Right ventricle myocardium superior (tissue), 1 donor: ENCODE results near the gene RBM38. TPM values are rescaled to one million over a fixed set of nuclear protein-coding genes. Genes with fewer than 3 reads are reported as not detected.
"Not testable (repeated sequence)": the region's sequence is repeated elsewhere in the genome, so short reads cannot be mapped to it uniquely, and the experiment has no call there.

Source experiments
- ATAC-seq: fragments of 200-7000 bp; cut with Tn5 transposase; one replicate; pipeline ENCODE4 v1.9.1; 2020; ENCODE audit warnings: mild to moderate bottlenecking; ENCODE audit not compliant: poor library complexity
- DNase-seq: peaks from one replicate; pipeline ENCODE4 v3.0.0-alpha.2; 2020
- intact Hi-C: fragments of 100-400 bp; cut with DNase I; formaldehyde crosslinking; loops from one replicate; pipeline ENCODE4 v1.11.2; 2022
- total RNA-seq: library from RNA; stranded (reverse); fragmentation: NEBNext Ultra II Directional; extraction: Animal tissue kit (Norgen Biotek cat#: 25700); gene quantifications from one replicate; pipeline ENCODE4 v1.2.1, GENCODE V29; 2021
- donor health status: DM: no; HTN: yes; CAD: no; lungs with severe emphysema.

Gene RBM38
- total RNA-seq, 1 donor from 2014 or later = 91.5 TPM

DNA sequence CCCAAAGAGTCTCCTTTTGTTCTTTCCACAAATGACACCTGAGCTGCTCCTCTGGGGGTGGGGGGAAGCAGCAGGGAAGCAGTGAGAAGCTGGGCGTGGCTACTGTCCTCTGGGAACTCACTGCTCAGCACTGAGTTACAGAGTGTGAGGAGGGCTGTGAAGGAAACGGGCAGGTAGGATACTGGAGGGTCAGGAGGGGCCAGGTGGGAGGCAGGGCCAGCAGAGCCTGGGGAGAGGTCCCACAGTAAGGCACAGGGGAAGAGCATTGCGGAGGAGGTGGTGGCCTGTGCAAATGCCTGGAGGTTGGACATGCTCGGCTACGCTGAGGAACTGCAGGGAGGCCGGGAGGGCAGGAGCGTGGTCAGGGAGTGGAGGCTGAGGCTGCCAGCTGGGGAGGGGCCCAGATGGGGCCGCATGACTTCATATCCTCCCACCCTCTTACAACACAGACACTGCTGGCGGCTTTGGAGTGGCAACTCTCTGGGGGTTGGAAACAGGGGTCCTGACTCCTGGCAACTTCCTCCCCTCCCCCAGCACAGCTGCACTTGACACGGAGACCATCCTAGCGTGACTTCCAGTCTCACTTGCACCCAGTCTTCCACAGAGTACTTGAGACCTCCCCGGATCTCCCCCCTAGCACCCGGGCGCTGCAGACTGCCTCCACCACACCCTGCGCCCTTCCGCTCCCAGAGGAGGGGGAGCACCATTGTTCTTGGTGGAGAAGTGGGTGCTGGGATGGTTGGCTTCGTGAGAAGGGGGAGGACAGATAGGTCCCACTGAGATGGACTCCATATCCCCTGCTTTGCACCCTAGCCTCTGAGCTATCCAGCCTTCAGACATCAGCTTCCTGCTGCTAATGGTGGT lies 34.2 kb downstream of the RBM38 start:
- DNase-seq (peak; percentile 40), ATAC-seq (peak; percentile 16)
- intact Hi-C loops = no loop called here

GRCh38 chr20:57426271-57426689 lies 35.1 kb downstream of the RBM38 start:
- peak; percentile 6 for DNase-seq
- intact Hi-C loops = no loop called here
- ATAC-seq = no peak

- DNase-seq = peak; percentile 21
- ATAC-seq = no peak
- intact Hi-C loops = no loop called here
Observed at GRCh38 chr20:57426831-57427230, 35.6 kb downstream of the RBM38 start.

DNA sequence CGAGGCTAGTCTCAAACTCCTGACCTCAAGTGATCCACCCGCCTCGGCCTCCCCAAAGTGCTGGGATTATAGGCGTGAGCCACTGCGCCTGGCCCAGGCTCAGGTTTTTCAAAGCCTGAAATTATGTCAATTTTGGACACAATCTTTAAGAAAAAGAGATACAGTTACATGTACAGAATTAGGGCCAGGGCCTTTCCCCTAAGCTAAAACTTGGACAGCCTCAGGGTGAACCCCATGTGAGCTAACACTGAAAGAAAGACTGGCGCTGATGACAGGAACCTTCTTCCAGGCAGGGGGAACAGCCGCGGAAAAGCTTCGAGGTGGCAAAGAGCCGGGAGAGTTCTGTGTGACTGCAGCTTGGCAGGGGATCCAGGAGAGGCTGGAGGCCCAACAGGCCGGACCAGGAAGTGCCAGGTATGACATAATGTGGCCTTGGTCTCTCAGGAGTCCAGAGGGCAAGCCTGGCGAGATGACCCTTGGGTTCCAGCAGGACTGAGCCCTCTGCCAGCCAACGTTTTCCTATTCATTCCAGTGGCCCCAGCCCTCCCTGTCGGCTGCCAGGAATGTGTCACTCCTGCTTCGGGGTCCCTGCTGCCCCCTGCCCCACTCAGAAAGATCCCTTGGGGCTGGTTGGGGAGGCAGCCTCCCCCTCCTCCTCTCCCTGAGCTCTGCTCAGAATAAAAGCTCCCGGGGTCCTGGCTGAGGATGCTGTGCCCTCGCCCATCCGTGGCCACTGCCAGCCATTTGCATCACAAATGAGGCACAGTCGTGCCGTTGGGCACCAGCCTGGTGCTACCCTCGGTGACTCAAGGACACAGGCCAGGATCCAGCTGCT lies 37.3 kb downstream of the RBM38 start:
- peak; percentile 41 for DNase-seq
- ATAC-seq = peak; percentile 23
- intact Hi-C loops = no loop called here

DNA sequence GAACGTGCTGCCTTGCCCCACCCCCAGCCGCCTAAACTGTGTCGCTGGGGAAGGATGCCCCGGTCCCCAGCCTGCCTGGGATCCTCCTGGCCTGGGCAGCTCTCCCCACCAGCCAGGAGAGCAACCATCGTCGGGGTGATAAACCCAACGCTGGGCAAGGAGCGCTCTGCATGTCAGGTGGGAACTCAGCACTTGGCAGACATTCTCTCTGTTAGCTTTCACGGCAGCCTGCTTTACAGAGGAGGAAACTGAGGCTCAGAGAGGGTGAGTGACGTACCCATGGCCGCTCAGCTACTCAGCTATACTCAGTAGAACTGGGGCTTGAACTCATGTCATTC lies 37.9 kb downstream of the RBM38 start:
- intact Hi-C loops = no loop called here
- peak; percentile 9 for DNase-seq
- ATAC-seq = no peak

GRCh38 chr20:57429580-57430200 lies 38.5 kb downstream of the RBM38 start:
- DNase-seq = peak; percentile 10
- intact Hi-C loops = no loop called here
- no peak for ATAC-seq

GRCh38 chr20:57430201-57430596 lies 39.0 kb downstream of the RBM38 start:
- ATAC-seq, intact Hi-C loops: not testable (repeated sequence)
- DNase-seq = peak; percentile 0

DNA sequence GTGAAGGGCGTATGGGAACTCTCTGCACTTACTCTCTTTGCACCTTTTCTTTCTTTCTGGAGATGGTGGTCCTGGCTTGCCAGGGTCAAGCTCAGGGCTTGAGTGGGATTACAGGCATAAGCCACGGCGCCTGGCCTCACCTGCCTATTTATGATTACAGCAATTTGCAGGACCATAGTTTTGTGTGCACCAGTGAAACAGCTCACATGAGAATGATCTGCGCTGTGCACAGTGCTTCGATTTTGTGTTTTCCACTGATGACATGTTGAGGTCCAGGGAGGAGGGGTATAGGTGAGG lies 40.3 kb downstream of the RBM38 start:
- intact Hi-C loops = no loop called here
- ATAC-seq = no peak

GRCh38 chr20:57432480-57432861 lies 41.3 kb downstream of the RBM38 start:
- ATAC-seq (no peak), DNase-seq (peak; percentile 40)
- intact Hi-C loops = no loop called here

More for the DNA sequence above, 40.3 kb downstream of the RBM38 start:
- DNase-seq = peak; percentile 17

- peak; percentile 79 for ATAC-seq
- intact Hi-C loops = no loop called here
- peak; percentile 81 for DNase-seq
Observed at GRCh38 chr20:57432862-57433491, 41.8 kb downstream of the RBM38 start.

DNA sequence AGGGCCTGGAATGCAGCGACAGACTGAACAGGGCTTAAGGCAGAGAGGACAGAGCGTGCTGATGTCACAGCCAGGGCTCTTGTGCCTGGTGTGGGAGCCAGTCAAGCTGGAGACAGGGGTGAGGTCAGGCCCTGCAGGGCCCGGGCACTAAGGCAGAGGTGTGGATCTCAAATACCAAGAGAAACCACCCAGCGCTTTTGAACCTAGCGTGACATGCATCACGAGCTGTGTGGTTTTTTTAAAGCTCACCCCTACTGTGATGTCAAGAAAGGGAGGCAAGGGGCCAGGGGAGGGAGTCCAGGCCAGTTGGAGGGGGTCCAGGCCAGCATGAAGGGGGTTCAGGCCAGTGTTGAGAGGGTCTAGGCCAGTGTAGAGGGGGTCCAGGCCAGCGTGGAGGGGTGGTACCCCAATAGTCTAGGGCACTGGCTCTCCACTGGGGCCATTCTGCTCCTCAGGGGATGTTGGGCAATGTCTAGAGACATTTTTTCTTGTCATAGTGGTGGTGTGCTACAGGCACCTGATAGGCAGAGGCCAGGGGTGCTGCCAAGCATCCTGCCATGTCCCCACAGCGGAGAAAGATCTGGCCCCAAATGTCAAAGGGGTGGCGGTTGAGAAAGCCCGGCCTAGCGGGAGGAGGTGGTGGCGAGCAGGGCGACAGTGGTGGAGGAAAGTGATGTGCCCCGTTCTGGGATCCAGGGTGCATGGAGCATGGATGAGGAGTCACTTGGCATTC lies 42.6 kb downstream of the RBM38 start:
- peak; percentile 65 for ATAC-seq
- intact Hi-C loops = no loop called here
- DNase-seq = peak; percentile 52

- ATAC-seq = no peak
- intact Hi-C loops = no loop called here
- no peak for DNase-seq
Observed at GRCh38 chr20:57434390-57434700, 43.1 kb downstream of the RBM38 start.

DNA sequence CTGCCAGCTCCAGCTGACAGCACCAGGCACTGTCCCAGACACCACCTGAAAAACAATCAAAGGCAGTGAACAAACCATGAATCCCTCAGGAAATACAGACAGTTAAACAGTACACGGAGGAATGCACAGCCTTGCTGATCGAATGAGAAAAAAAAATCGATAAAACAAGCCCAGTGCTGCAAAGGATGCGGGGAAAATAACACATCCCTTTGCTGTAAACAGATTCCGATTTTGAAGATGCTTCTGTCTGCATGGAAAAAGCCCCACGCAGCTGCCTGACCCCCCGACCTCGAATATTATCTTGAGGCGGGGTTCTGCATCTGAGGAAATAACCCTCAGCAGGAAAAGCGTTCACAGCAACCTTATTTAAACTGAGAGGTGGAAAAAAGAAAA lies 43.9 kb downstream of the RBM38 start:
- intact Hi-C loops = no loop called here
- DNase-seq = no peak
- ATAC-seq = no peak

- ATAC-seq = peak; percentile 10
- intact Hi-C loops = no loop called here
- DNase-seq = peak; percentile 77
Observed at GRCh38 chr20:57435498-57436222, 44.5 kb downstream of the RBM38 start.

DNA sequence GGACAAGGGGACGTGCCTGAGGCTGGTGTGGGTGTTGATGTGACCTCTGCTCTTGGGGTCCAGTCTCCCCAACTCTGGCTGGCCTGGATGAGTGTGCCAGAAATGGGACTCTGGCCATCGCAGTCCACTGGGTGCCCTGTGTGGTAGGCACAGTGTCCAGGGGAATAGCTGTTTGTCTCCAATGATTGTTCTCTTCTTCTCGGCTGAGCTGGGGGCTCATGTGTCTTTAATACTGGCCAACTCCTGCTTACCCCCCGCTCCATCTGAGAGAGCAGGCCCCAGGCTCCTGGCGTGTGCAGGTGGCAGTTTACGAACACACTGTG lies 45.0 kb downstream of the RBM38 start:
- ATAC-seq = no peak
- DNase-seq = no peak
- intact Hi-C loops = no loop called here

- DNase-seq = peak; percentile 29
- intact Hi-C loops = no loop called here
- ATAC-seq = no peak
Observed at GRCh38 chr20:57437267-57437666, 46.1 kb downstream of the RBM38 start.

DNA sequence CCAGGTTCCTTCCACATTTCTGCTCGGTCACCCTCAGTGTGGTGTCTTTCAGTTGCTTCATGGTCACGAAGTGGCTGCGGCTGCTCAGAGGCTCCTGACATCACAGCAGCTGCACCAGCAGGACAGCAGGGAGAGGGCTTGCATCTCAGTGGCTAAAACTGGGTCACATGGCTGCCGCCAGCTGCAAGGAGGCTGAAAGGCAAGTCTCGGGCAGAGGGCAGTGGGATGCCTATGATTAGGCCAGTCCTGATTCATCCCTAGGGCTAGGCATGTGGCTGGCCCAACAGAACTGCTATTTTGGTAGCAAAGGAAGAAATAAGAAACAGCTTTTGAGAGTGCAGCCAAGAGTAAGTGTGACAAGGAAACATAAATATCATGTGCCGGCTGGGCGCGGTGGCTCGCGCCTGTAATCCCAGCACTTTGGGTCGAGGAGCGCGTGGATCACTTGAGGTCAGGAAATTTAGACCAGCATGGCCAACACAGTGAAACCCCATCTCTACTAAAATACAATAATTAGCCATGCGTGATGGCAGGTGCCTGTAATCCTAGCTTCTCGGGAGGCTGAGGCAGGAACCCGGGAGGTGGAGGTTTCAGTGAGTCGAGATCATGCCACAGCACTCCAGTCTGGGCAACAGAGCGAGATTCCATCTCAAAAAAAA lies 46.6 kb downstream of the RBM38 start:
- intact Hi-C loops = no loop called here
- DNase-seq = peak; percentile 43
- ATAC-seq = no peak

DNA sequence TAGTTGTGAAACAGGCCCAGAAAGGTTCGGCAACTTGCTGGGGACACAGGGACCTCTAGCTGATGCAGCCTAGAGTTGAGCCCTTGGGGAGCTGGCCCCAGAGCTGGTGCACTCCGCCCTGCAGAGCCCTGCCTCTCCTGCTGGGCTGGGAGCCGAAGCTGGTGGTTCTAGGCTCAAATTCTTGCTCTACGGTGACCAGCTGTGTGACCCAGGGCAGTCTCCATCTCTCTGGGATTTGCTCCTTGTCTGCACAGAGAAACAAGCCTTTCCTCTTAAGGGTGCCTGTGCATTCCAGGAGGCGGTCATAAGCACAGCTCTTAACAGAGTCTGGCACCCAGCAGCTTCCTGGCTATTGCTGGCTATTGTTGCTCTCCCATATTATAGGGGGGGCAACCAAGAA lies 47.4 kb downstream of the RBM38 start:
- intact Hi-C loops = no loop called here
- DNase-seq (peak; percentile 10), ATAC-seq (no peak)
